ENCODE results near the gene ST6GALNAC6. TPM values are rescaled to one million over a fixed set of nuclear protein-coding genes. Genes with fewer than 3 reads are reported as not detected.

ST6GALNAC6 gene
- total and polyA plus RNA-seq, 3 experiments from 2014 or later, result 52.3 to 54.7 (median 54.0) TPM

DNA sequence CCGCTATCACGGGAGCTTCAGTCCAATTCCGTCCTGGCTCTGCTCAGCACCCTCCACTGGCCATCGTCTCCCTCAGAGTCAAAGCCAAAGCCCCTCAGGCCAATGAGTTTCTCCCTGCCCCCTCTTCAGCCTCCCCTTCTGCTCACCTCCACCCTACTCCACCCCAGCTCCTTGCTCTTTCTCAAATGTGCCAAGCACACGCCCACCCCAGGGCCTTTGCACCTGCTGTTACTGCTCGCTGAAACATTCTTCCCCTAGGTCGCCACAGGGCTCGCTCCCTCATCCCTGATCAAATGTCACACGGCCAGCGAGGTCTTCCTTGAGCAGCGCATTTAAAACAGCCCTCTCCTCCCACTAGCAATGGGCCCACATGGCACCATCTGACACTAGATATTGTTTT, 38.6 kb downstream of the ST6GALNAC6 start:
- ChIA-PET CTCF (interaction anchor here (0.9 to 4.5 kb wide), 2 partner anchors 10 to 62 kb away, joined by 3 to 33 read pairs; no protein-coding TSS in a partner anchor), POLR2A (interaction anchor here (1.4 kb wide), 1 partner anchor 68 kb away, joined by 3 read pairs; no protein-coding TSS in a partner anchor)
- Histone ChIP-seq H3K27me3 (ENCODE audit: insufficient read depth, low read length, poor library complexity, severe bottlenecking) (no peaks in the 10 kb centered on the region), H3K27ac (ENCODE audit: low read depth, low read length) (peak overlapping the region; percentile 48), H3K4me1 (ENCODE audit: insufficient read depth, low read length) (peaks cover 57% of the 10 kb centered on the region), H3K4me3 (ENCODE audit: low read length) (no peak overlapping the region), H3K9me3 (ENCODE audit: low read length) (no peaks in the 10 kb centered on the region), H3K36me3 (ENCODE audit: insufficient read depth, low read length) (no peaks in the 10 kb centered on the region)
- Mint-ChIP-seq H3K9me3 (no peaks in the 10 kb centered on the region), H3K27ac (peak overlapping the region in 6 of 8 donors; percentile 57 to 98 (median 74)), H3K36me3 (peaks cover 0 to 1% (median 0%) of the 10 kb centered on the region in 3 donors), H3K4me1 (peaks cover 36 to 60% (median 43%) of the 10 kb centered on the region in 3 donors), H3K27me3 (no peaks in the 10 kb centered on the region), H3K4me3 (peak overlapping the region in 1 of 7 donors; percentile 44)
- no peak for DNase-seq

DNA sequence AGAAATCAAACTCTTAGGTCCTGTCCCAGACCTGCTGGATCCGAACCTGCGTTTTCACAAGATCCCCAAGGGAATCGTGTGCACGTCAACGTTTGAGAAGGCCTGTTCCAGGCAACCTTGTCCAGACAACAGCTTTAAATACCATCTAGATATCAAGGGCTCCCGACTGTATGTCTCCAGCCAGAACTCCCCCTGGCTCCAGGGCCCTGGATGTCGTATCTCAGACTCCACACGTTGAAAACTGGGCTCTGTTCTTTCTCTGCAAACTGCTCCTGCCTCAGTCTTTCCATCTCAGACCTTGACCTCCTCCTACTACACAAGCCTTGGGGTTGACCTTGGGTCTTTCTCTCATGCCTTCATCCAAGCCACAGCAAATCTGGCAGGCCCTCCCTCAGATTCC, 39.1 kb downstream of the ST6GALNAC6 start:
- DNase-seq, result no peak
- H3K27ac ChIP-seq (ENCODE audit: low read depth, low read length), result peak overlapping the region; percentile 48
- Mint-ChIP-seq H3K36me3 (no peaks in the 10 kb centered on the region), H3K27ac (peak overlapping the region in 4 of 8 donors; percentile 14 to 79 (median 67)), H3K9me3 (no peaks in the 10 kb centered on the region), H3K4me1 (peaks cover 36 to 59% (median 43%) of the 10 kb centered on the region in 3 donors), H3K4me3 (peak overlapping the region in 1 of 7 donors; percentile 44), H3K27me3 (no peaks in the 10 kb centered on the region)
- ChIA-PET CTCF (interaction anchor here (0.8 to 4.5 kb wide), 2 partner anchors 10 to 74 kb away, joined by 3 to 33 read pairs; partner anchors contain the start of gene CDK9), POLR2A (no interaction called here)
- H3K4me3 ChIP-seq (ENCODE audit: low read length), result no peak overlapping the region
- H3K27me3 ChIP-seq (ENCODE audit: insufficient read depth, low read length, poor library complexity, severe bottlenecking), result no peaks in the 10 kb centered on the region
- no peaks in the 10 kb centered on the region for H3K36me3 ChIP-seq (ENCODE audit: insufficient read depth, low read length)
- H3K9me3 ChIP-seq (ENCODE audit: low read length), result no peaks in the 10 kb centered on the region
- H3K4me1 ChIP-seq (ENCODE audit: insufficient read depth, low read length), result peaks cover 56% of the 10 kb centered on the region

DNA sequence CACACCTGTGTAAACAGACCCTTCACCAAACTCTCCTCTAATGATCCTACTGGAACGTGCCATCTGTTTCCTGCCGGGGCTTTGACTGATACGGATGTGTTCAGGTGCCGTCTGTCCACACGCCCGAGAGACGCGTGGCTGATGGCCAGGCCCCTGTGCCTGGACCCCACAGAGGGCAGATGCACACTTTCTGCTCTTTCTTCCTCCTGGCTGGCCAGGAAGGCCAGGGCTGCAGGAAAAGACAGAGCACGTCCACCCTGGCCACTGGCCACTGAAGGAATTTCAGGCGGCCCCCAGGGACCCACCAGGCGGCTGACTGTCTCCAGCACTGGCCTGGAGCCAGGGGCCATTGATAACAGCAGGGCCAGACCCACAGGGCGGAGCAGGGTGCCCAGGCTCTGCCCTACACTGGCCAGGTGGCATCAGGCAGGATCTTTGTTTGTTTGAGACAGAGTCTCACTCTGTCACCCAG, 41.3 kb downstream of the ST6GALNAC6 start:
- Histone ChIP-seq H3K36me3 (ENCODE audit: insufficient read depth, low read length) (no peaks in the 10 kb centered on the region), H3K4me3 (ENCODE audit: low read length) (no peak overlapping the region), H3K27ac (ENCODE audit: low read depth, low read length) (no peak overlapping the region), H3K4me1 (ENCODE audit: insufficient read depth, low read length) (peaks cover 52% of the 10 kb centered on the region), H3K27me3 (ENCODE audit: insufficient read depth, low read length, poor library complexity, severe bottlenecking) (no peaks in the 10 kb centered on the region), H3K9me3 (ENCODE audit: low read length) (no peaks in the 10 kb centered on the region)
- no peak overlapping the region for H3K4me3 Mint-ChIP-seq
- CTCF ChIA-PET, result interaction anchor here (2.6 kb wide), 1 partner anchor 12 kb away, joined by 9 read pairs; no protein-coding TSS in a partner anchor
- H3K36me3 Mint-ChIP-seq, result no peaks in the 10 kb centered on the region
- no peaks in the 10 kb centered on the region for H3K27me3 Mint-ChIP-seq
- no peak for DNase-seq
- peaks cover 34 to 57% (median 37%) of the 10 kb centered on the region in 3 donors for H3K4me1 Mint-ChIP-seq
- POLR2A ChIA-PET, result no interaction called here
- H3K27ac Mint-ChIP-seq, result no peak overlapping the region
- H3K9me3 Mint-ChIP-seq, result no peaks in the 10 kb centered on the region

DNA sequence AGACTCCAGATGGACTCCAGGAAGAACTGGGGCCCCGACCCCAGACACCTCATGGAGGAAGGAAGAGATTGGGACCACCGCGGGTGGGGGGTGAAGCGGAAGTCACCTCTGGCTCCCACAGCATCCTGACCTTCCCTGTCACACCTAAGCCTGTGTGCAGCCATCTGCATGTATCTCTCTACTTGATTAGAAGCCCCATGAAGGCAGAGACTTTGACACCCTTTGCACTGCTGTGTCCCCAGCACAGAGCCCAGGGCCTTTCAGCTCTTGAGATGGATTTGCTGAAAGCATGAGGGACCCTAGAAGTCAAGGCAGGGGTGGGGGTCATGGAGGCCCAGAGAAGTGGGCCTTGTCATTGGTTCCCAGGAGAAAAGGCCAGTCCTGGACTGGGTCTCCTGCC, 42.1 kb downstream of the ST6GALNAC6 start:
- Mint-ChIP-seq H3K9me3 (no peaks in the 10 kb centered on the region), H3K4me3 (no peak overlapping the region), H3K27me3 (no peaks in the 10 kb centered on the region), H3K27ac (peak overlapping the region in 1 of 8 donors; percentile 47), H3K4me1 (peaks cover 32 to 57% (median 34%) of the 10 kb centered on the region in 3 donors), H3K36me3 (no peaks in the 10 kb centered on the region)
- Histone ChIP-seq H3K27me3 (ENCODE audit: insufficient read depth, low read length, poor library complexity, severe bottlenecking) (no peaks in the 10 kb centered on the region), H3K36me3 (ENCODE audit: insufficient read depth, low read length) (no peaks in the 10 kb centered on the region), H3K27ac (ENCODE audit: low read depth, low read length) (no peak overlapping the region), H3K4me3 (ENCODE audit: low read length) (no peak overlapping the region), H3K4me1 (ENCODE audit: insufficient read depth, low read length) (peaks cover 44% of the 10 kb centered on the region), H3K9me3 (ENCODE audit: low read length) (no peaks in the 10 kb centered on the region)
- ChIA-PET CTCF (interaction anchor here (2.6 kb wide), 1 partner anchor 12 kb away, joined by 9 read pairs; no protein-coding TSS in a partner anchor), POLR2A (no interaction called here)
- DNase-seq, result no peak

DNA sequence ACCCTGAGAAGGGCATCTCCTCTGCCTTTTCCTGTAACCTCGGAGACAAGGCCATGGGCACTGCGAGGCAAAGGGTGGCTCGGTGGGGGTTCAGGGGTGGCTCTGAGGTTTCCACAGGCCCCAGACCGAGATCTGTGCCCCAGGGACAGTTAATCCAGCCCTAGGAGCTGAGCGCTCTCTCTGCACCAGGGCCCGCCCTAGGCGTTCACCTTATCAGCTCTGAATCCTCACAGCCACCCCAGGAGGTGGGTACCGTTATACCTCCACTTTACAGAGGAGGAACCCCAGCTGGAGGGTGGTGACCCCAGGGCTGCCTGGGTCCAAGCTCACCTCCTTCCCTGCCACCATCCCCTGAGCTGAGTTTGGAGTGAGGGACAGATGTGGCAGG, 42.7 kb downstream of the ST6GALNAC6 start:
- ChIA-PET CTCF (interaction anchor here (2.6 kb wide), 1 partner anchor 13 kb away, joined by 9 read pairs; no protein-coding TSS in a partner anchor), POLR2A (no interaction called here)
- Mint-ChIP-seq H3K36me3 (no peaks in the 10 kb centered on the region), H3K27me3 (no peaks in the 10 kb centered on the region), H3K4me3 (no peak overlapping the region), H3K9me3 (no peaks in the 10 kb centered on the region), H3K27ac (no peak overlapping the region), H3K4me1 (peaks cover 31 to 57% (median 33%) of the 10 kb centered on the region in 3 donors)
- H3K9me3 ChIP-seq (ENCODE audit: low read length), result no peaks in the 10 kb centered on the region
- H3K4me1 ChIP-seq (ENCODE audit: insufficient read depth, low read length), result peaks cover 39% of the 10 kb centered on the region
- H3K27ac ChIP-seq (ENCODE audit: low read depth, low read length), result peak overlapping the region; percentile 3
- H3K4me3 ChIP-seq (ENCODE audit: low read length), result no peak overlapping the region
- no peaks in the 10 kb centered on the region for H3K27me3 ChIP-seq (ENCODE audit: insufficient read depth, low read length, poor library complexity, severe bottlenecking)
- no peak for DNase-seq
- H3K36me3 ChIP-seq (ENCODE audit: insufficient read depth, low read length), result no peaks in the 10 kb centered on the region

DNA sequence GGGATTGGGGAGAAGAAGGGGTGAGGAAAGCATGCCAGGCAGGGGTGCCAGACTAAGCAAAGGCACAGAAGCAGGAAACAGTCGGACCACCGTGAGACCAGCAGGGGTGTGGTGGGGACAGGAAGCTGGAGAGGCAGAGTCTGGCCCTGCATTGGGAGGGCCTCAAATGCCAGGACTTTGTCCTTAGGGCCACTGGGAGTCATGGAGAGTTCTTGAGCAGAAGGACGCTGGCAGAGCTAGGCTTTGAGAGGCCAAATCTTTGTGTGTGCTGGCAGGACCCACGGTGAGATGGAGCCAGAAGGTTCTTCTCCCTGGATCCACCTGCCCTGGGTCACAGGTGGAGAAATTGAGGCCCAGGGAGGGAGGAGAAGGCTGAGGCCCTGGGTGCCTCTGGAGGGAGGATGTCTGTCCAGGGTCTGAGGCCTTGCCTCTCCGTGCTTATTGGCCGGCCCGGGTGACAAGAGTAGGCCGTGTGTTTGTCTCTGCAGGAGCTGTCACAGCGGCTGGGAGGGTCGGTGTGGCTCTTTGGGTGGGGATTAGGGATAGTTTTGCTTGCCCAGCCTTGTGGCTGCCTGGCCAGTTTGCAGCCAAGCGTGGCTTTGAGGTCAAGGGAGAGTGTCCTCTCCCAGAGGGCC, 43.2 kb downstream of the ST6GALNAC6 start:
- no peak for DNase-seq
- ChIA-PET POLR2A (interaction anchor here (0.7 kb wide), 1 partner anchor 50 kb away, joined by 6 read pairs; no protein-coding TSS in a partner anchor), CTCF (interaction anchor here (1.5 to 2.6 kb wide), 3 partner anchors 11 to 14 kb away, joined by 6 to 13 read pairs (median 9); no protein-coding TSS in a partner anchor)
- no peaks in the 10 kb centered on the region for H3K36me3 Mint-ChIP-seq
- no peaks in the 10 kb centered on the region for H3K27me3 Mint-ChIP-seq
- Histone ChIP-seq H3K9me3 (ENCODE audit: low read length) (no peaks in the 10 kb centered on the region), H3K27ac (ENCODE audit: low read depth, low read length) (peak overlapping the region; percentile 3), H3K27me3 (ENCODE audit: insufficient read depth, low read length, poor library complexity, severe bottlenecking) (no peaks in the 10 kb centered on the region), H3K36me3 (ENCODE audit: insufficient read depth, low read length) (no peaks in the 10 kb centered on the region), H3K4me1 (ENCODE audit: insufficient read depth, low read length) (peaks cover 34% of the 10 kb centered on the region), H3K4me3 (ENCODE audit: low read length) (no peak overlapping the region)
- H3K9me3 Mint-ChIP-seq, result no peaks in the 10 kb centered on the region
- H3K27ac Mint-ChIP-seq, result peak overlapping the region in 7 of 8 donors; percentile 53 to 88 (median 84)
- peaks cover 27 to 53% (median 28%) of the 10 kb centered on the region in 3 donors for H3K4me1 Mint-ChIP-seq
- peak overlapping the region in 2 of 7 donors; percentile 47 to 81 for H3K4me3 Mint-ChIP-seq

DNA sequence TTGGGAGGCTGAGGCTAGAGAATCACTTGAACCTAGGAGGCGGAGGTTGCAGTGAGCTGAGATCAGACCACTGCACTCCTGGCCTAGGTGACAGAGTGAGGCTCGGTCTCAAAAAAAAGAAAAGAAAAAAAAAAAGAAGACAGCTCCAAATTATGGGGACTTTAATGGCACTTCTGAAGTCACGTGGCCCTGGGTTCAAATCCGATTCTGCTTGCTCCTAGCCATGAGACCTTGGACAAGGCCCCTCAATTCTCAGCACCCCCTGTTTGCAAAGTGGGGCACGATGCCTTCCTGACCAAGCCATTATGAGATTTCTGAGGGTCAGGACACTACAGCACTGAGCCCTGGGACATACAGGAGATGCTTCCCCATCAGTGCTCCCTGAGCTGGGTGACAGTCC, 43.9 kb downstream of the ST6GALNAC6 start:
- Histone ChIP-seq H3K27me3 (ENCODE audit: insufficient read depth, low read length, poor library complexity, severe bottlenecking) (no peaks in the 10 kb centered on the region), H3K9me3 (ENCODE audit: low read length) (no peaks in the 10 kb centered on the region), H3K27ac (ENCODE audit: low read depth, low read length) (no peak overlapping the region), H3K4me1 (ENCODE audit: insufficient read depth, low read length) (peaks cover 27% of the 10 kb centered on the region), H3K4me3 (ENCODE audit: low read length) (no peak overlapping the region), H3K36me3 (ENCODE audit: insufficient read depth, low read length) (no peaks in the 10 kb centered on the region)
- Mint-ChIP-seq H3K36me3 (peaks cover 0 to 6% (median under 1%) of the 10 kb centered on the region in 3 donors), H3K9me3 (peaks cover 0 to 2% (median 0%) of the 10 kb centered on the region in 5 donors), H3K27ac (peak overlapping the region in 6 of 8 donors; percentile 15 to 88 (median 80)), H3K4me1 (peaks cover 22 to 46% (median 28%) of the 10 kb centered on the region in 3 donors), H3K27me3 (no peaks in the 10 kb centered on the region), H3K4me3 (peak overlapping the region in 5 of 7 donors; percentile 40 to 51 (median 47))
- POLR2A ChIA-PET, result interaction anchor here (0.7 kb wide), 1 partner anchor 51 kb away, joined by 6 read pairs; no protein-coding TSS in a partner anchor
- no peak for DNase-seq
- CTCF ChIA-PET, result interaction anchor here (1.0 to 2.0 kb wide), 4 partner anchors 11 to 120 kb away, joined by 4 to 13 read pairs (median 8); partner anchors contain the start of genes CDK9 and TOR2A

DNA sequence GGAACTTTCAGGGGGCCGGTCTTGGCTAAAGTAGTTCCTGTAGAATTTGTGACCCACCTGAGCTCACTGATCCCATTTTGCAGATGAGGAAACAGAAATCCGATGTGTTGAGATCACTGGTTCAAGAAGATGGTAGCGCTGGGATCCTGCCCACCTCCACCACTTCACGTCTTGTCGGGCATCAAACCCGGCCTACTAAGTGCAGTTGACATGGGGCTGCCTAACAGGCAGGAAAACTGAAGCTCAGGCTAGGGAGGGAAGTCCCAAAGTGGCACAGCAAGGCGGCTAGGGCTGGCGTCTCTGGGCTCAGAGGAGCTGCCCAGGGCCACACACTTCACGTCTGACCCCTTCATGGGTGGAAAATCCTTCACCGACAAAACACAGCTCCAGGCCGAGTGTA, 44.4 kb downstream of the ST6GALNAC6 start:
- H3K4me1 Mint-ChIP-seq, result peaks cover 20 to 43% (median 28%) of the 10 kb centered on the region in 3 donors
- H3K4me3 ChIP-seq (ENCODE audit: low read length), result peak overlapping the region; percentile 39
- DNase-seq, result no peak
- peak overlapping the region in 4 of 8 donors; percentile 55 to 84 (median 77) for H3K27ac Mint-ChIP-seq
- no peaks in the 10 kb centered on the region for H3K36me3 ChIP-seq (ENCODE audit: insufficient read depth, low read length)
- no peak overlapping the region for H3K27ac ChIP-seq (ENCODE audit: low read depth, low read length)
- H3K36me3 Mint-ChIP-seq, result peaks cover 0 to 8% (median 2%) of the 10 kb centered on the region in 3 donors
- ChIA-PET POLR2A (no interaction called here), CTCF (interaction anchor here (1.0 to 2.0 kb wide), 4 partner anchors 12 to 120 kb away, joined by 4 to 13 read pairs (median 8); partner anchors contain the start of genes CDK9 and TOR2A)
- H3K27me3 ChIP-seq (ENCODE audit: insufficient read depth, low read length, poor library complexity, severe bottlenecking), result no peaks in the 10 kb centered on the region
- peak overlapping the region in 6 of 7 donors; percentile 31 to 85 (median 50) for H3K4me3 Mint-ChIP-seq
- H3K4me1 ChIP-seq (ENCODE audit: insufficient read depth, low read length), result peaks cover 25% of the 10 kb centered on the region
- no peaks in the 10 kb centered on the region for H3K27me3 Mint-ChIP-seq
- H3K9me3 Mint-ChIP-seq, result peaks cover 0 to 5% (median 0%) of the 10 kb centered on the region in 5 donors
- peaks cover under 1% of the 10 kb centered on the region for H3K9me3 ChIP-seq (ENCODE audit: low read length)
